ENCODE results near the gene EMILIN3.

Gene EMILIN3

DNA sequence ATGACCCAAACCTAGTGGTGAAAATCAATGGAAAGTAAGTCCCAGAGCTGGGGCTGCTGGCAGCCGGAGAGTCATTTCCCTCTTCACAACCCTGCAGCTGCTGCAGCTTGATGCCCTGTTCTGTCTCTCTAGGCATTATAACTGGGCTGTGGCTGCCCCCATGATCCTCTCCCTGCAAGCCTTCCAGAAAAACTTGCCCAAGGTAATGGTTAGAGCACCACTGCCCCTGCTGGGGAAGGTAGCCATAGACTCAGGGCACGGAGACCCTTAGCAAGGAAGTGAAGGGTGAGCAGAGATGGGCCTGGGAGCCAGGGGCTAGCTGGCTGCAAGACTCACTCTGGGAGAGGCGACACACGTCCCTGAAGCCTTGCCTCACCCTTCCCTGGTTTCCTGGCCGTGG is 14.0 kb downstream of the EMILIN3 start:
- peaks cover 0 to 87% of the 10 kb centered on the region in 2 experiments; a peak in 2 of 3 replicates for H3K36me3 ChIP-seq (ENCODE audit: control insufficient read depth in 2 of 2, insufficient read depth in 1 of 2, low read length in 2 of 2)
- no peaks in the 10 kb centered on the region for H3K4me1 ChIP-seq (ENCODE audit: control insufficient read depth, insufficient read depth, low read length)
- CTCF ChIA-PET: interaction anchor here (0.7 to 1.9 kb wide), 4 partner anchors 11 to 218 kb away, joined by 3 to 5 read pairs (median 3); partner anchors contain the start of gene LPIN3
- H3K27ac ChIP-seq (ENCODE audit: extremely low read depth, low read depth, low read length): no peak overlapping the region
- POLR2A ChIA-PET: no interaction called here
- no peak overlapping the region for H3K4me3 ChIP-seq (ENCODE audit: low read depth, low read length)
- TF ChIP-seq KLF16 (tag by site-specific recombination; IDR thresholded peaks at IDR 0.05) (no peak), ZNF404 (tag by site-specific recombination; IDR thresholded peaks at IDR 0.05) (no peak), ZNF23 (tag by site-specific recombination; IDR thresholded peaks at IDR 0.05; ENCODE audit: borderline replicate concordance) (no peak), SP3 (tag by site-specific recombination; IDR thresholded peaks at IDR 0.05) (no peak), ZNF677 (tag by site-specific recombination; IDR thresholded peaks at IDR 0.05) (no peak), ZSCAN23 (tag by site-specific recombination; IDR thresholded peaks at IDR 0.05) (no peak), ZNF335 (tag by site-specific recombination; conservative IDR thresholded peaks at IDR 0.05) (no peak), ZNF658 (tag by site-specific recombination; IDR thresholded peaks at IDR 0.05) (no peak), ZNF341 (tag by site-specific recombination; IDR thresholded peaks at IDR 0.05; ENCODE audit: low read depth) (no peak), ZNF623 (tag by site-specific recombination; IDR thresholded peaks at IDR 0.05) (no peak)
- TF ChIP-seq, protein P1, sequence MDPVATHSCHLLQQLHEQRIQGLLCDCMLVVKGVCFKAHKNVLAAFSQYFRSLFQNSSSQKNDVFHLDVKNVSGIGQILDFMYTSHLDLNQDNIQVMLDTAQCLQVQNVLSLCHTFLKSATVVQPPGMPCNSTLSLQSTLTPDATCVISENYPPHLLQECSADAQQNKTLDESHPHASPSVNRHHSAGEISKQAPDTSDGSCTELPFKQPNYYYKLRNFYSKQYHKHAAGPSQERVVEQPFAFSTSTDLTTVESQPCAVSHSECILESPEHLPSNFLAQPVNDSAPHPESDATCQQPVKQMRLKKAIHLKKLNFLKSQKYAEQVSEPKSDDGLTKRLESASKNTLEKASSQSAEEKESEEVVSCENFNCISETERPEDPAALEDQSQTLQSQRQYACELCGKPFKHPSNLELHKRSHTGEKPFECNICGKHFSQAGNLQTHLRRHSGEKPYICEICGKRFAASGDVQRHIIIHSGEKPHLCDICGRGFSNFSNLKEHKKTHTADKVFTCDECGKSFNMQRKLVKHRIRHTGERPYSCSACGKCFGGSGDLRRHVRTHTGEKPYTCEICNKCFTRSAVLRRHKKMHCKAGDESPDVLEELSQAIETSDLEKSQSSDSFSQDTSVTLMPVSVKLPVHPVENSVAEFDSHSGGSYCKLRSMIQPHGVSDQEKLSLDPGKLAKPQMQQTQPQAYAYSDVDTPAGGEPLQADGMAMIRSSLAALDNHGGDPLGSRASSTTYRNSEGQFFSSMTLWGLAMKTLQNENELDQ (tag by site-specific recombination; IDR thresholded peaks at IDR 0.05; ENCODE audit: low read depth): no peak
- TF ChIP-seq, protein P2, sequence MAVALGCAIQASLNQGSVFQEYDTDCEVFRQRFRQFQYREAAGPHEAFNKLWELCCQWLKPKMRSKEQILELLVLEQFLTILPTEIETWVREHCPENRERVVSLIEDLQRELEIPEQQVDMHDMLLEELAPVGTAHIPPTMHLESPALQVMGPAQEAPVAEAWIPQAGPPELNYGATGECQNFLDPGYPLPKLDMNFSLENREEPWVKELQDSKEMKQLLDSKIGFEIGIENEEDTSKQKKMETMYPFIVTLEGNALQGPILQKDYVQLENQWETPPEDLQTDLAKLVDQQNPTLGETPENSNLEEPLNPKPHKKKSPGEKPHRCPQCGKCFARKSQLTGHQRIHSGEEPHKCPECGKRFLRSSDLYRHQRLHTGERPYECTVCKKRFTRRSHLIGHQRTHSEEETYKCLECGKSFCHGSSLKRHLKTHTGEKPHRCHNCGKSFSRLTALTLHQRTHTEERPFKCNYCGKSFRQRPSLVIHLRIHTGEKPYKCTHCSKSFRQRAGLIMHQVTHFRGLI (tag by site-specific recombination; IDR thresholded peaks at IDR 0.05): no peak
- H3K9me3 ChIP-seq (ENCODE audit: control insufficient read depth, insufficient read depth, low read depth, low read length): no peaks in the 10 kb centered on the region

DNA sequence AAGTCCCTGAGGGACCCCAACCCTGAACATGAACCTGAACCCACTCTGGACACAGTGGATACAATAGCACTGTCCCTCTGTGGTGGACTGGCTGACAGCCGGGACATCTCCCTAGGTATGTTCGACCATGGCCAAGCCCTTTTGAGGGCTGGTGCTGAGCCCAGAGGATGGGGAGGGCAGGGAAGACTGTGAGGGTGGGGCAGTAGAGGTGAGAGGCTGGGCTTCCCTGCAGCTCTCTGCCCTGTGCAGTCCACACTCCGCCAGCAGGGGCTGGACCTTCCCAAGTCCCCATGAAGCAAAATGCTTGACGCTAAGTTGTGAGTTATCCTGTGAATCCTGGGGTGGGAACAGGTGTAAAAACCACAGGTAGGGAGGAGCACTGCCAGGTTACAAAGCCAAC is 14.5 kb downstream of the EMILIN3 start:
- ChIA-PET POLR2A (no interaction called here), CTCF (interaction anchor here (1.0 kb wide), 1 partner anchor 11 kb away, joined by 3 read pairs; the partner anchor contains the start of gene LPIN3)
- TF ChIP-seq ZNF837 (tag by site-specific recombination; IDR thresholded peaks at IDR 0.05) (no peak), ZNF121 (tag by site-specific recombination; IDR thresholded peaks at IDR 0.05) (no peak), ZBTB17 (tag by site-specific recombination; IDR thresholded peaks at IDR 0.05) (no peak)
- Histone ChIP-seq H3K27ac (ENCODE audit: extremely low read depth, low read depth, low read length) (no peak overlapping the region), H3K9me3 (ENCODE audit: control insufficient read depth, insufficient read depth, low read depth, low read length) (no peaks in the 10 kb centered on the region), H3K36me3 (ENCODE audit: control insufficient read depth in 2 of 2, insufficient read depth in 1 of 2, low read length in 2 of 2) (peaks cover 0 to 87% of the 10 kb centered on the region in 2 experiments; a peak in 2 of 3 replicates), H3K4me3 (ENCODE audit: low read depth, low read length) (no peak overlapping the region), H3K4me1 (ENCODE audit: control insufficient read depth, insufficient read depth, low read length) (no peaks in the 10 kb centered on the region)

DNA sequence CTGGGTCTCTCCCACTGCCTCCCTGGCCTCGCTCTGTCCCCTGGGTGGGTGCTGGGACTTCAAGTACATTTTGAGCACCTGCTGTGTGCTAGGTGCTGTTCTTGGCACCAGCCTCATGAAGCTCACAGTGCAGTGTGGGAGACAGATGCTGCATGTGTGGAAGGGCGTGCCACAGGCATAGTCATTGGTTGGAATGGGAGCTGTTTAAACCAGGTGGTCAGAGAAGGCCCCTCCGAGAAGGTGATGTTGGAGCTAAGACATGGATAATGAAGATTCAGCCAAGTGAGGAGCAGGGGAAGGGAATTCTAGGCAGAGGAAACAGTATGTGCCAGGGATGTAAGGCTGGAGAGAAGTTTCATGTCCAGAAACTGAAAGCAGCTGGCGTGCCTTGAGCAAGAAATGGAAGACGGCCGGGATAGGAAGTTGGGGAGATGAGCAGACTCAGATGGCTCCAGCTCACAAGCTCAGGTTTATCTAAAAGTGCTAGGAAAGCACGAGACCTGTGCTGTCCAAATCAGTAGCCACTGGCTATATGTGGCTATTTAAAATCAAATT is 16.1 kb downstream of the EMILIN3 start:
- peaks cover 0 to 83% of the 10 kb centered on the region in 2 experiments; a peak in 2 of 3 replicates for H3K36me3 ChIP-seq (ENCODE audit: control insufficient read depth in 2 of 2, insufficient read depth in 1 of 2, low read length in 2 of 2)
- H3K27ac ChIP-seq (ENCODE audit: extremely low read depth, low read depth, low read length): no peak overlapping the region
- H3K4me1 ChIP-seq (ENCODE audit: control insufficient read depth, insufficient read depth, low read length): no peaks in the 10 kb centered on the region
- no peaks in the 10 kb centered on the region for H3K9me3 ChIP-seq (ENCODE audit: control insufficient read depth, insufficient read depth, low read depth, low read length)
- CTCF ChIA-PET: interaction anchor here (0.6 to 1.8 kb wide), 3 partner anchors 10 to 35 kb away, joined by 3 to 8 read pairs (median 5); partner anchors contain the start of gene LPIN3
- POLR2A ChIA-PET: no interaction called here
- no peak overlapping the region for H3K4me3 ChIP-seq (ENCODE audit: low read depth, low read length)
- TF ChIP-seq, protein P3, sequence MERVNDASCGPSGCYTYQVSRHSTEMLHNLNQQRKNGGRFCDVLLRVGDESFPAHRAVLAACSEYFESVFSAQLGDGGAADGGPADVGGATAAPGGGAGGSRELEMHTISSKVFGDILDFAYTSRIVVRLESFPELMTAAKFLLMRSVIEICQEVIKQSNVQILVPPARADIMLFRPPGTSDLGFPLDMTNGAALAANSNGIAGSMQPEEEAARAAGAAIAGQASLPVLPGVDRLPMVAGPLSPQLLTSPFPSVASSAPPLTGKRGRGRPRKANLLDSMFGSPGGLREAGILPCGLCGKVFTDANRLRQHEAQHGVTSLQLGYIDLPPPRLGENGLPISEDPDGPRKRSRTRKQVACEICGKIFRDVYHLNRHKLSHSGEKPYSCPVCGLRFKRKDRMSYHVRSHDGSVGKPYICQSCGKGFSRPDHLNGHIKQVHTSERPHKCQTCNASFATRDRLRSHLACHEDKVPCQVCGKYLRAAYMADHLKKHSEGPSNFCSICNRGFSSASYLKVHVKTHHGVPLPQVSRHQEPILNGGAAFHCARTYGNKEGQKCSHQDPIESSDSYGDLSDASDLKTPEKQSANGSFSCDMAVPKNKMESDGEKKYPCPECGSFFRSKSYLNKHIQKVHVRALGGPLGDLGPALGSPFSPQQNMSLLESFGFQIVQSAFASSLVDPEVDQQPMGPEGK (tag by site-specific recombination; IDR thresholded peaks at IDR 0.05): no peak
- no peak for TF ChIP-seq ZNF776 (tag by site-specific recombination; IDR thresholded peaks at IDR 0.05; ENCODE audit: borderline replicate concordance)
- no peak for TF ChIP-seq ZBTB17 (tag by site-specific recombination; IDR thresholded peaks at IDR 0.05)
- TF ChIP-seq MYNN (tag by site-specific recombination; IDR thresholded peaks at IDR 0.05; ENCODE audit: borderline replicate concordance): no peak
- TF ChIP-seq SP3 (tag by site-specific recombination; IDR thresholded peaks at IDR 0.05): no peak
- no peak for TF ChIP-seq ZNF791 (tag by site-specific recombination; IDR thresholded peaks at IDR 0.05)
- TF ChIP-seq ZFHX2 (tag by site-specific recombination; conservative IDR thresholded peaks at IDR 0.05): no peak
- TF ChIP-seq ZNF184 (tag by site-specific recombination; IDR thresholded peaks at IDR 0.05): no peak
- no peak for TF ChIP-seq ZBTB8A (tag by site-specific recombination; IDR thresholded peaks at IDR 0.05)
- TF ChIP-seq, protein P4, sequence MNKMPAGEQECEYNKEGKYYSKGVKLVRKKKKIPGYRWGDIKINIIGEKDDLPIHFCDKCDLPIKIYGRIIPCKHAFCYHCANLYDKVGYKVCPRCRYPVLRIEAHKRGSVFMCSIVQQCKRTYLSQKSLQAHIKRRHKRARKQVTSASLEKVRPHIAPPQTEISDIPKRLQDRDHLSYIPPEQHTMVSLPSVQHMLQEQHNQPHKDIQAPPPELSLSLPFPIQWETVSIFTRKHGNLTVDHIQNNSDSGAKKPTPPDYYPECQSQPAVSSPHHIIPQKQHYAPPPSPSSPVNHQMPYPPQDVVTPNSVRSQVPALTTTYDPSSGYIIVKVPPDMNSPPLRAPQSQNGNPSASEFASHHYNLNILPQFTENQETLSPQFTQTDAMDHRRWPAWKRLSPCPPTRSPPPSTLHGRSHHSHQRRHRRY (tag by site-specific recombination; IDR thresholded peaks at IDR 0.05): no peak
- TF ChIP-seq FEZF1 (tag by site-specific recombination; IDR thresholded peaks at IDR 0.05): no peak
